Adrenal gland (tissue), 12 donors: ENCODE data around the gene HECW1. TPM values are rescaled to one million over a fixed set of nuclear protein-coding genes. Genes with fewer than 3 reads are reported as not detected.

Experiments used
- DNase-seq, 7 donors: peaks; one replicate each; pipeline ENCODE4 v3.0.0-alpha.2; 2019 to 2020
- H3K27ac ChIP-seq, 5 donors: fragments of 200-600 bp; sonication (generic) in 4 of 5; 1 replicate in 3 of 5; 2 replicates in 2 of 5; pipeline versions ENCODE4 v1.5.1 to v1.8.0; 2016 to 2020; ENCODE audit warnings: mild to moderate bottlenecking in 1 of 5
- H3K27me3 ChIP-seq: fragments of 200-600 bp; 2 replicates; pipeline ENCODE4 v1.8.0; 2021
- H3K36me3 ChIP-seq, 2 donors: fragments of 200-600 bp; replicated peaks in 1 of 2; 1 replicate in 1 of 2; 2 replicates in 1 of 2; pipeline versions ENCODE4 v1.5.1 to v1.8.0; 2018 to 2022
- H3K4me1 ChIP-seq, 2 donors: fragments of 200-600 bp; replicated peaks in 1 of 2; 1 replicate in 1 of 2; 2 replicates in 1 of 2; pipeline versions ENCODE4 v1.5.1 to v1.8.0; 2018 to 2021
- H3K4me3 ChIP-seq, 4 donors: fragments of 200-600 bp; sonication (generic) in 3 of 4; one replicate each; pipeline ENCODE4 v1.5.1; 2016 to 2018
- H3K9me3 ChIP-seq, 3 donors: fragments of 200-600 bp; sonication (generic) in 1 of 3; replicated peaks in 1 of 3; 1 replicate in 2 of 3; 2 replicates in 1 of 3; pipeline versions ENCODE4 v1.5.1 to v1.8.0; 2016 to 2021
- CTCF ChIP-seq, 6 experiments: fragments of 450-650 bp in 4 of 6; fragments of 200-600 bp in 2 of 6; sonication (generic) in 1 of 6; IDR thresholded peaks; 1 replicate in 5 of 6; 2 replicates in 1 of 6; pipeline versions ENCODE4 v1.5.1 to v1.8.0; 2016 to 2021; ENCODE audit warnings: antibody characterized with exemption in 6 of 6, mild to moderate bottlenecking in 2 of 6, moderate library complexity in 1 of 6
- POLR2A ChIP-seq, 2 donors: fragments of 450-650 bp; IDR thresholded peaks; one replicate each; pipeline ENCODE4 v1.6.1; 2017; ENCODE audit warnings: antibody characterized with exemption in 2 of 2, mild to moderate bottlenecking in 2 of 2, moderate library complexity in 1 of 2
- WGBS, 4 donors: extraction: QIAGEN DNeasy Blood & Tissue Kit in 2 of 4; methylation state at CpG; one replicate each; pipeline versions ENCODE4 v1.1.5 to v1.1.7; 2013 to 2017; 5-methylcytosine and 5-hydroxymethylcytosine counted together
- intact Hi-C, 2 donors: fragments of 100-400 bp; cut with DNase I; formaldehyde crosslinking; loops; one replicate each; pipeline versions ENCODE4 v1.14.1 to v1.15.0; 2022 to 2023
- polyA plus RNA-seq, 3 donors: library from polyadenylated mRNA; stranded (reverse); fragments of 200-250 nt in 2 of 3; fragments of 350-450 nt in 1 of 3; fragmentation: Illumina TruSeq in 1 of 3; extraction: RNeasy Lipid Tissue Mini Kit (QIAGEN cat#74804) in 1 of 3; gene quantifications; one replicate each; pipeline ENCODE4 v1.2.3, GENCODE V29; 2013 to 2014
- total RNA-seq, 9 donors: library from RNA; depleted of rRNA in 4 of 9; stranded (reverse); fragments of >200 nt in 4 of 9; fragments of 120-200 nt in 1 of 9; fragmentation: NEBNext Ultra II Directional in 1 of 9; extraction: Animal tissue kit (Norgen Biotek cat#: 25700) in 1 of 9; gene quantifications; one replicate each; pipeline versions ENCODE4 v1.1.0 to v1.2.4, GENCODE V29; 2013 to 2023
- donor health status: healthy with polysubstance abuse.
- donor health status: Bipolar disorder and iron deficiency.
- donor health status: DM: yes; HTN: yes; CAD: no.
- donor health status: DM: no; HTN: no; CAD: no.
- donor health status: DM: no; HTN: no; CAD: no.
- donor health status: DM: yes; HTN: yes; CAD: no.

Gene HECW1
- total and polyA plus RNA-seq, 12 donors = under 0.01 to 3.2 (median 0.06) TPM; not detected in 4

- no peak for DNase-seq
- Histone ChIP-seq H3K9me3 (no peaks in the 10 kb centered on the region), H3K36me3 (no peaks in the 10 kb centered on the region), H3K4me1 (peaks cover 0 to 10% of the 10 kb centered on the region in 2 donors), H3K27me3 (no peaks in the 10 kb centered on the region), H3K4me3 (no peak overlapping the region), H3K27ac (no peak overlapping the region)
- 7 to 15% (median 10%) methylated on average over 1 of the region's 1 CpG for WGBS, 4 donors
- intact Hi-C loops = no loop called here
- TF ChIP-seq POLR2A (IDR thresholded peaks at IDR 0.05) = no peak
Measured at GRCh38 chr7:43489257-43489656, 376.8 kb downstream of the HECW1 start.

- no peaks in the 10 kb centered on the region for H3K36me3 ChIP-seq
- TF ChIP-seq CTCF (IDR thresholded peaks at IDR 0.05) = no peak
- no peak for TF ChIP-seq POLR2A (IDR thresholded peaks at IDR 0.05)
- no peak overlapping the region for H3K27ac ChIP-seq
- no peaks in the 10 kb centered on the region for H3K27me3 ChIP-seq
- H3K4me1 ChIP-seq = peaks cover 0 to 10% of the 10 kb centered on the region in 2 donors
- no peak for DNase-seq
- no peak overlapping the region for H3K4me3 ChIP-seq
- WGBS, 4 donors = 81 to 93% (median 84%) methylated on average over 3 of the region's 3 CpGs
- no peaks in the 10 kb centered on the region for H3K9me3 ChIP-seq
- intact Hi-C loops = no loop called here
Measured at GRCh38 chr7:43490016-43490415, 377.6 kb downstream of the HECW1 start.

- no peaks in the 10 kb centered on the region for H3K36me3 ChIP-seq
- H3K9me3 ChIP-seq = no peaks in the 10 kb centered on the region
- H3K4me1 ChIP-seq = peaks cover 0 to 10% of the 10 kb centered on the region in 2 donors
- DNase-seq = no peak
- intact Hi-C loops = no loop called here
- no peak overlapping the region for H3K27ac ChIP-seq
- WGBS, 4 donors = 87 to 96% (median 93%) methylated on average over 2 of the region's 2 CpGs
- no peak overlapping the region for H3K4me3 ChIP-seq
- H3K27me3 ChIP-seq = no peaks in the 10 kb centered on the region
- TF ChIP-seq POLR2A (IDR thresholded peaks at IDR 0.05) = no peak
- no peak for TF ChIP-seq CTCF (IDR thresholded peaks at IDR 0.05)
Measured at GRCh38 chr7:43491123-43491522, 378.7 kb downstream of the HECW1 start.

- peaks cover 0 to 10% of the 10 kb centered on the region in 2 donors for H3K4me1 ChIP-seq
Measured at GRCh38 chr7:43491984-43492383, 379.5 kb downstream of the HECW1 start.

More at GRCh38 chr7:43491984-43492383, 379.5 kb downstream of the HECW1 start:
- no peak for DNase-seq
- H3K36me3 ChIP-seq = no peaks in the 10 kb centered on the region
- WGBS, 4 donors = 56 to 75% (median 69%) methylated on average over 2 of the region's 2 CpGs
- no peak overlapping the region for H3K27ac ChIP-seq
- H3K27me3 ChIP-seq = no peaks in the 10 kb centered on the region
- no peak overlapping the region for H3K4me3 ChIP-seq
- no peak for TF ChIP-seq CTCF (IDR thresholded peaks at IDR 0.05)
- no peak for TF ChIP-seq POLR2A (IDR thresholded peaks at IDR 0.05)
- H3K9me3 ChIP-seq = no peaks in the 10 kb centered on the region
- intact Hi-C loops = no loop called here
